OCI-LY1 (cell line): Measurements from ENCODE around the gene HIC1.

Source experiments
- H2AFZ ChIP-seq: fragments of 200-600 bp; sonication (generic), shearing (Covaris generic); 2 replicates; pipeline ENCODE4 v1.6.0; 2014; ENCODE audit warnings: antibody characterized with exemption, mild to moderate bottlenecking, low read length
- H3F3A ChIP-seq: fragments of 200-600 bp; sonication (generic), shearing (Covaris generic); 2 replicates; pipeline ENCODE4 v1.6.0; 2014; ENCODE audit warnings: mild to moderate bottlenecking, antibody characterized with exemption, low read length, moderate library complexity; ENCODE audit not compliant: insufficient read depth
- H3K27ac ChIP-seq: fragments of 200-600 bp; sonication (generic); 2 replicates; pipeline ENCODE4 v1.5.1; 2014; ENCODE audit warnings: low read length, mixed run types, mild to moderate bottlenecking, low read depth; ENCODE audit not compliant: poor library complexity, severe bottlenecking
- H3K27me3 ChIP-seq: fragments of 200-600 bp; sonication (generic); 2 replicates; pipeline ENCODE4 v1.6.0; 2014; ENCODE audit warnings: antibody characterized with exemption, mild to moderate bottlenecking, low read length, moderate library complexity; ENCODE audit not compliant: insufficient read depth
- H3K36me3 ChIP-seq: fragments of 200-600 bp; sonication (generic); 2 replicates; pipeline ENCODE4 v1.6.1; 2014; ENCODE audit warnings: mild to moderate bottlenecking, antibody characterized with exemption, low read length, moderate library complexity, mixed read lengths; ENCODE audit not compliant: insufficient read depth
- H3K4me1 ChIP-seq: fragments of 200-600 bp; sonication (generic); 2 replicates; pipeline ENCODE4 v1.5.1; 2014; ENCODE audit warnings: mild to moderate bottlenecking, low read length, moderate library complexity; ENCODE audit not compliant: insufficient read depth, severe bottlenecking
- H3K4me2 ChIP-seq: fragments of 200-600 bp; sonication (generic), shearing (Covaris generic); 2 replicates; pipeline ENCODE4 v1.6.1; 2014; ENCODE audit warnings: low read length
- H3K4me3 ChIP-seq: fragments of 200-600 bp; sonication (generic); 2 replicates; pipeline ENCODE4 v1.5.1; 2014; ENCODE audit warnings: low read length, low read depth, mild to moderate bottlenecking, mixed read lengths; ENCODE audit not compliant: poor library complexity, severe bottlenecking
- H3K79me2 ChIP-seq: fragments of 200-600 bp; shearing (Covaris generic); 2 replicates; pipeline ENCODE4 v1.6.1; 2016; ENCODE audit warnings: mixed run types, low read length, mixed read lengths; ENCODE audit not compliant: insufficient read depth
- H3K9ac ChIP-seq: fragments of 200-600 bp; sonication (generic), shearing (Covaris generic); 2 replicates; pipeline ENCODE4 v1.6.1; 2014; ENCODE audit warnings: mild to moderate bottlenecking, low read length, mixed read lengths
- H3K9me2 ChIP-seq: fragments of 200-600 bp; sonication (generic), shearing (Covaris generic); 2 replicates; pipeline ENCODE4 v1.6.1; 2014; ENCODE audit warnings: low read depth, mild to moderate bottlenecking, low read length, mixed read lengths
- H3K9me3 ChIP-seq: fragments of 200-600 bp; shearing (Covaris generic); 2 replicates; pipeline ENCODE4 v1.6.1; 2014; ENCODE audit warnings: low read length, mixed read lengths
- H4K20me1 ChIP-seq: fragments of 200-600 bp; sonication (generic), shearing (Covaris generic); 2 replicates; pipeline ENCODE4 v1.6.0; 2016; ENCODE audit warnings: mild to moderate bottlenecking, low read length; ENCODE audit not compliant: insufficient read depth
- EZH2 ChIP-seq: fragments of 200-600 bp; sonication (generic), shearing (Covaris generic); IDR thresholded peaks from 2 replicates; pipeline ENCODE4 v1.8.0; 2017; ENCODE audit warnings: borderline replicate concordance, mixed run types, mild to moderate bottlenecking, antibody characterized with exemption, low read length, moderate library complexity, mixed read lengths
- TF ChIP-seq, protein P1 (sequence below): fragments of 200-600 bp; sonication (generic), shearing (Covaris generic); IDR thresholded peaks from 2 replicates; pipeline ENCODE4 v1.5.1; 2017; ENCODE audit warnings: mild to moderate bottlenecking, antibody characterized with exemption, low read length, moderate library complexity, mixed read lengths

The HIC1 gene

DNA sequence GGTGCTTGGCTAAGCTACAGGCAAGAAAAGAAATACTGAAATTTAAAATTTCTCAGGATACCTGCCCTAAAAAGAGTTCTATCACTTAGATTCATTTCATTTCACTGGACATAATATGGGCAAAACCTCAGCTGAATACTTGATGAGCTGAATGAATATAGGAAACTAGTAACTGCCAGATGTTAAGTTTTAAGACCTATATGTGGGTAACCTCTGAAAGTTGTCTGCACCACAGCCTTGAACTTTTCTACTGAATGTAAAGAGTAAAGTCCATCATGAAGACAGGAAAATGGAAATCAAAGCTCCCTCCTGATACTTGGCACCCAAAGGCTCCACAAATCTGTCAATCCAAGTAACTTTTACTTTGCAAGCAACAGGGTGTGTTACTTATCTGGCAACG, 50.8 kb downstream of the HIC1 start:
- H3K27ac ChIP-seq = no peak overlapping the region
- TF ChIP-seq EZH2 = no peak
- TF ChIP-seq, protein P1, sequence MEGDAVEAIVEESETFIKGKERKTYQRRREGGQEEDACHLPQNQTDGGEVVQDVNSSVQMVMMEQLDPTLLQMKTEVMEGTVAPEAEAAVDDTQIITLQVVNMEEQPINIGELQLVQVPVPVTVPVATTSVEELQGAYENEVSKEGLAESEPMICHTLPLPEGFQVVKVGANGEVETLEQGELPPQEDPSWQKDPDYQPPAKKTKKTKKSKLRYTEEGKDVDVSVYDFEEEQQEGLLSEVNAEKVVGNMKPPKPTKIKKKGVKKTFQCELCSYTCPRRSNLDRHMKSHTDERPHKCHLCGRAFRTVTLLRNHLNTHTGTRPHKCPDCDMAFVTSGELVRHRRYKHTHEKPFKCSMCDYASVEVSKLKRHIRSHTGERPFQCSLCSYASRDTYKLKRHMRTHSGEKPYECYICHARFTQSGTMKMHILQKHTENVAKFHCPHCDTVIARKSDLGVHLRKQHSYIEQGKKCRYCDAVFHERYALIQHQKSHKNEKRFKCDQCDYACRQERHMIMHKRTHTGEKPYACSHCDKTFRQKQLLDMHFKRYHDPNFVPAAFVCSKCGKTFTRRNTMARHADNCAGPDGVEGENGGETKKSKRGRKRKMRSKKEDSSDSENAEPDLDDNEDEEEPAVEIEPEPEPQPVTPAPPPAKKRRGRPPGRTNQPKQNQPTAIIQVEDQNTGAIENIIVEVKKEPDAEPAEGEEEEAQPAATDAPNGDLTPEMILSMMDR = no peak
- H3K4me2 ChIP-seq = no peak overlapping the region

DNA sequence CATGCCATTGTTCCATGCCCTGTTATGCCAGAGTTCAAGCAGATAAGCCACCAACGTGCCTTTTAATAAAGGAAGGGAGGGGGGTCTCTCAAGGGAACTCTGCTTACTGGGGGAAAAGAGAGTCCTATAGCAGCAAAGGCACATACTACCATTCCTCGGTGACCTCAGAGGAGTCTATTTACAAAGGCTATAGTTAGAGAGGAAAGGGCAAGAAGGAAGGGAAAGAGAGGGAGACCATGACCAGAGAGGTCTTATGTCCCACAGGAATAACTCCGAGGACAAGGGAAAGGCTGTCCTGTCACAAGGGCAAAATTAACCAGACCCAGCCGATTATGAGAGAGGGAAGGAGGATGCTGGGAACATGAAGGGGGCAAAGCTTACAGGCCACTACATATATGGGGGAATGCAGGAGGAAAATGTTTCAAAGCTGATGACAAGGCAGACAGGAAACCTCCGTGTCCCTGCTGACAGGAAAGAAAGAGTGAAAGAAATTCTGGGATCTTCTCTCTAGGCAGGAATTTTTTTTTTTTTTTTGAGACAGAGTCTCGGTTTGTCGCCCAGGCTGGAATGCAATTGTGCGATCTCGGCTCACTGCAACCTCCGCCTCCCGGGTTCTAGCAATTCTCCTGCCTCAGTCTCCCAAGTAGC, 51.5 kb downstream of the HIC1 start:
- Histone ChIP-seq H2AFZ (no peak overlapping the region), H3K79me2 (no peaks in the 10 kb centered on the region), H3K4me2 (no peak overlapping the region), H4K20me1 (no peaks in the 10 kb centered on the region), H3F3A (no peaks in the 10 kb centered on the region), H3K4me1 (peaks cover 13% of the 10 kb centered on the region), H3K9ac (no peak overlapping the region), H3K27me3 (no peaks in the 10 kb centered on the region), H3K36me3 (no peaks in the 10 kb centered on the region), H3K4me3 (no peak overlapping the region), H3K27ac (no peak overlapping the region), H3K9me3 (no peaks in the 10 kb centered on the region), H3K9me2 (no peaks in the 10 kb centered on the region)
- TF ChIP-seq EZH2 = no peak
- TF ChIP-seq, protein P1 = no peak

More for the DNA sequence above, 50.8 kb downstream of the HIC1 start:
- no peaks in the 10 kb centered on the region for H3K36me3 ChIP-seq
- H3K4me3 ChIP-seq = no peak overlapping the region
- H3K79me2 ChIP-seq = no peaks in the 10 kb centered on the region
- H3K9me2 ChIP-seq = no peaks in the 10 kb centered on the region
- H3K9me3 ChIP-seq = no peaks in the 10 kb centered on the region
- no peak overlapping the region for H2AFZ ChIP-seq
- no peaks in the 10 kb centered on the region for H3F3A ChIP-seq
- no peak overlapping the region for H3K9ac ChIP-seq
- no peaks in the 10 kb centered on the region for H4K20me1 ChIP-seq
- peaks cover 18% of the 10 kb centered on the region for H3K4me1 ChIP-seq
- H3K27me3 ChIP-seq = no peaks in the 10 kb centered on the region

DNA sequence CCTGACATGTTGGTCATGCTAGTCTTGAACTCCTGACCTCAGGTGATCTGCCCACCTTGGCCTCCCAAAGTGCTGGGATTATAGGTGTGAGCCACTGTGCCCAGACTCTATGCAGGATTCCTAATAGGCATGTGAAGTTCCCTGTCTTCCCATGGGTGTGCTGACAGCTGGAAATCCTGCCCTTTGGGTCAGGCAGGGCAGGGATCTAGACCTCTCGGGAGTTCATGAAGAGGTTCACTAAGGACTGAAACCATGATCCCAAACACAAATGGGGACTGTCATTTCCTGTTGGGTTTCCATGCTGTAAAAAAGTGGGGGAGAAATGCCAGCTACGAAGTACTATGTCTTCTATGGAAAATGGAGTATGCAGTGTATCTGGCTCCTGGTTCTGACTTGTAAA, 52.1 kb downstream of the HIC1 start:
- Histone ChIP-seq H4K20me1 (no peaks in the 10 kb centered on the region), H3K9ac (no peak overlapping the region), H3K9me3 (no peaks in the 10 kb centered on the region), H3K4me2 (no peak overlapping the region), H2AFZ (no peak overlapping the region), H3K36me3 (no peaks in the 10 kb centered on the region), H3K9me2 (no peaks in the 10 kb centered on the region), H3K27ac (no peak overlapping the region), H3K4me1 (peaks cover 7% of the 10 kb centered on the region), H3K79me2 (no peaks in the 10 kb centered on the region), H3K4me3 (no peak overlapping the region), H3K27me3 (no peaks in the 10 kb centered on the region), H3F3A (no peaks in the 10 kb centered on the region)
- TF ChIP-seq, protein P1 = no peak
- TF ChIP-seq EZH2 = no peak
